Measurements from ENCODE around the gene NPAS3. TPM values are rescaled to one million over a fixed set of nuclear protein-coding genes. Genes with fewer than 3 reads are reported as not detected.

NPAS3 gene
- total RNA-seq, 2 experiments from 2014 or later, result not detected

GRCh38 chr14:33464254-33464962 lies 525.7 kb downstream of the NPAS3 start:
- no peaks in the 10 kb centered on the region for H3K9me3 Mint-ChIP-seq
- no peak overlapping the region for H3K4me3 Mint-ChIP-seq
- no peak for DNase-seq
- no peaks in the 10 kb centered on the region for H3K27me3 Mint-ChIP-seq
- H3K36me3 Mint-ChIP-seq, result no peaks in the 10 kb centered on the region
- H3K4me1 Mint-ChIP-seq (ENCODE audit: low read depth), result no peaks in the 10 kb centered on the region
- CTCF ChIA-PET, result no interaction called here
- no peak overlapping the region for H3K27ac Mint-ChIP-seq
- intact Hi-C loops (cut with micrococcal nuclease), result no loop called here
- POLR2A ChIA-PET, result no interaction called here

DNA sequence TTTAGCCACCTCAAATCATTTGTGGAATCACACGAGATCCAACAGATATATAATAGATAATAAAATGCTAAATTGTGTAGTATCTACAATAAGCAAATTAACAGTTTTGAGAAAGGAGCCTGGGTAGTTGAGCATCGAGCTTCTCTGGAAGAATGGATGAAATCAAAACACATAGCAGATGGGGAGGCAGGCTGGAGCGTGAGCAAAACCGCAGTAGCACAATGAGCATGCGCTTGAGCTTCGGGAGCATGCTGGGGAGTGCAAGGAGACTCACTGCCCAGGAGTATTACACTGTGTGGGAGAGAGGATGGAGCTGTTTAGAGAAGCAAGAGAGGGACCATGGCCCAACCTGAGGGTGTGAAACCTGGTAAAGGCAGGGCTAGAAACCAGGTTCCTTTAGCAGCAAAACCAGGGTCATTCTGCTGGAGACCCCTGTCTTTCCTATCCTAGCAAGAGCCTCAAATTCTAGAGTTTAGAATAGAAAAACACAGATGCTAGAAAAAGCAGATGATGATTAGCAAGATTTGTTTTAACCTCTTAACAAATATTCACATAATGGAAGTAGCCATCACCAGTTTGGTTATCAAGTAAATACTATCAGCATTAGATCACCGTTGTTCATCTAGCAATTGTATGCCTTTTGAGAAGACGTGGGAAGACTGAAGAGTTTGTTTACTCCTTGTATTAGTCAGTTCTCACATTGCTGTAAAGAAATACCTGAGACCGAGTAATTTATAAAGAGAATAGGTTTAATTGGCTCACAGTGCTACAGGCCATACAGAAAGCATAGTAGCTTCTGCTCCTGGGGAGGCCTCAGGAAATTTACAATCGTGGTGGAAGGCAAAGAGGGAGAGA lies 527.4 kb downstream of the NPAS3 start:
- DNase-seq, result no peak
- ChIA-PET CTCF (no interaction called here), POLR2A (no interaction called here)
- H3K27me3 Mint-ChIP-seq, result no peaks in the 10 kb centered on the region
- H3K9me3 Mint-ChIP-seq, result no peaks in the 10 kb centered on the region
- H3K4me1 Mint-ChIP-seq (ENCODE audit: low read depth), result no peaks in the 10 kb centered on the region
- H3K27ac Mint-ChIP-seq, result no peak overlapping the region
- H3K4me3 Mint-ChIP-seq, result no peak overlapping the region
- H3K36me3 Mint-ChIP-seq, result no peaks in the 10 kb centered on the region
- intact Hi-C loops (cut with micrococcal nuclease), result no loop called here

- intact Hi-C loops (cut with micrococcal nuclease), result no loop called here
- Mint-ChIP-seq H3K9me3 (no peaks in the 10 kb centered on the region), H3K27ac (no peak overlapping the region), H3K36me3 (no peaks in the 10 kb centered on the region), H3K4me1 (ENCODE audit: low read depth) (no peaks in the 10 kb centered on the region), H3K27me3 (no peaks in the 10 kb centered on the region), H3K4me3 (no peak overlapping the region)
- ChIA-PET CTCF (no interaction called here), POLR2A (no interaction called here)
- DNase-seq, result no peak
Measured at GRCh38 chr14:33467971-33468370, 529.3 kb downstream of the NPAS3 start.

DNA sequence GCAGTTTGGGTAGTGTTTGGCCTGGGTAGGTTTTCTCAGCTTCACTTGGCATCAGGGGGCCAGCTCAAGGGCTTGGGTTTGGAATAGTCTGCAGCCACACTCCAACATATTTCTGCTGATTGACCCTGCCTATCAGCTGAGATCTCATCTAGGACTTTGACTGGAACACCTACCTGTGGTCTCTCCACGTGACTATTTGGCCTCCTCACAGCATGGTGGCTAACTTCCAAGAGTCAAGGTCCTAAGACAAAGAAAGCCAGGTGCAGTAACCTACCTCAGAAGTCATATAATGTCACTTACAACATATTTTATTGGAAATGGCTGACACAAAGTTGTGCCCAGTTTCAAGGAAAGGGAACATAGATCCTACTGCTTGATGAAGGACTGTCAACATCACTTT lies 531.2 kb downstream of the NPAS3 start:
- Mint-ChIP-seq H3K27ac (no peak overlapping the region), H3K4me1 (ENCODE audit: low read depth) (no peaks in the 10 kb centered on the region), H3K9me3 (no peaks in the 10 kb centered on the region), H3K36me3 (no peaks in the 10 kb centered on the region), H3K4me3 (no peak overlapping the region), H3K27me3 (no peaks in the 10 kb centered on the region)
- no peak for DNase-seq
- ChIA-PET POLR2A (no interaction called here), CTCF (no interaction called here)
- intact Hi-C loops (cut with micrococcal nuclease), result no loop called here

GRCh38 chr14:33471776-33472175 lies 533.1 kb downstream of the NPAS3 start:
- Mint-ChIP-seq H3K27me3 (no peaks in the 10 kb centered on the region), H3K36me3 (no peaks in the 10 kb centered on the region), H3K4me1 (ENCODE audit: low read depth) (no peaks in the 10 kb centered on the region), H3K9me3 (no peaks in the 10 kb centered on the region), H3K4me3 (no peak overlapping the region), H3K27ac (no peak overlapping the region)
- ChIA-PET CTCF (no interaction called here), POLR2A (no interaction called here)
- no peak for DNase-seq
- intact Hi-C loops (cut with micrococcal nuclease), result no loop called here

DNA sequence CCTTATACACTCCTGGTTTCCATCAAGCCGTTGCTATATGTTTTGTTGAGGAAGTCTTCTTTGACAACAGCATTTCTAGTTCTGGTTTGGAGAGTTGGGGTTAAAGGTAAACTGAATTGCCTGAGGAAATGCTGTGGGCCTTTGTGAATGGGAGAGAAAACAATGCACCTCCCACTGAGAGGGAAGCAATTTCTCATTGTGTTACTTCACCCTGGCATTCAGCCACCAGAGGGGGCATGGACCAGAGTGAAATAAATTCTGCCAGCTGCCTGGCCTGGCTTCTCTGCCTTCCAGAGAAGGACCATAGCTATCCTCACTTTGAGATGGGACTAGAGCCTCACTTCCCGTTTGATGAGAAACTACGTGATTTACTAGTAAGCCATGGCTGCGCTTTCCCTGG lies 536.9 kb downstream of the NPAS3 start:
- intact Hi-C loops (cut with micrococcal nuclease), result loop anchor here (1.0 kb wide), 1 partner anchor 317 kb away; no protein-coding TSS in a partner anchor
- Mint-ChIP-seq H3K4me1 (ENCODE audit: low read depth) (no peaks in the 10 kb centered on the region), H3K27me3 (no peaks in the 10 kb centered on the region), H3K4me3 (no peak overlapping the region), H3K27ac (no peak overlapping the region), H3K9me3 (no peaks in the 10 kb centered on the region), H3K36me3 (no peaks in the 10 kb centered on the region)
- POLR2A ChIA-PET, result no interaction called here
- peak; percentile 17 for DNase-seq
- CTCF ChIA-PET, result interaction anchor here (0.6 to 1.0 kb wide), 2 partner anchors 318 to 331 kb away, joined by 3 read pairs; no protein-coding TSS in a partner anchor

- Mint-ChIP-seq H3K9me3 (no peaks in the 10 kb centered on the region), H3K27me3 (peaks cover 2% of the 10 kb centered on the region), H3K4me1 (ENCODE audit: low read depth) (no peaks in the 10 kb centered on the region), H3K4me3 (no peak overlapping the region), H3K36me3 (no peaks in the 10 kb centered on the region), H3K27ac (no peak overlapping the region)
- ChIA-PET CTCF (interaction anchor here (0.7 kb wide), 1 partner anchor 12 kb away, joined by 3 read pairs; no protein-coding TSS in a partner anchor), POLR2A (no interaction called here)
- intact Hi-C loops (cut with micrococcal nuclease), result no loop called here
- no peak for DNase-seq
Measured at GRCh38 chr14:33477797-33478196, 539.1 kb downstream of the NPAS3 start.

DNA sequence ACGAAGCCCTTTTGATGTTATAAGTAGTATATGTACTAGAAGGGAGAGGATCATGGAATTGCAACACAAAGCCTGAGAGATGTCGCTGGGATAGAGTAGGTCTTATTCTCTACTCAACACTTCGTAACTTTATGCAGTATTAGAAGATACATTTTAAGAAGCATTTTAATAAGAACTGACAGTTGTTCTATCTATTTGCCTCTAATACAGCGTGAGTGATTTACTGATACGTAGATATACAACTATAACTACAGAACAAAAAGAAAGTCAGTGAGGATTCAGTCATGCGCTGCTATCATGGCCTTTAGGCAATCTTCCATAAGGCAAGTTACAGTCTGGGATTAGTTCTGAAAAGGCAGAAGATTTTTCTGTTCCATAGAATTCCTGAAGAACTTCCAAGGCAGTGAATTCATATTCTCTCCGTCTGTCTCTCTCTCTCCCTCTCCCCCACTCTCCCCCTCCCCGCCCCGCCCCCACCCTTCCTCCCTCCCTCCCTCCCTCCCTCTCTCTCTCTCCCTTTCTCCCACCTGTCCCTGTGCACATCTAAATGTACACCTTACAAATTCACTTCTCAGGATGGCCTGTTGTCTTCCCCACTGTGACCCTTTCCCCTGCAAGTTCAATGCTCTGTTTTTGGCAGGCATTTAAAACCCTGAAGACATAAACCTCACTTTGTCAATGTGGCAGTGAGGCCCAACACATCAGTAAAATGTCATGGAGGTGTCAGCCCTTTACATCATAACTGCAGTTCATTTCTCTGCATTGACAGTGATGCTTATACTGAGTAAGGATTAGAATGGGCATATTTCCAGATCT lies 541.6 kb downstream of the NPAS3 start:
- Mint-ChIP-seq H3K27me3 (peaks cover 11% of the 10 kb centered on the region), H3K9me3 (no peaks in the 10 kb centered on the region), H3K27ac (no peak overlapping the region), H3K4me1 (ENCODE audit: low read depth) (no peaks in the 10 kb centered on the region), H3K4me3 (no peak overlapping the region), H3K36me3 (no peaks in the 10 kb centered on the region)
- CTCF ChIA-PET, result no interaction called here
- POLR2A ChIA-PET, result no interaction called here
- no peak for DNase-seq
- intact Hi-C loops (cut with micrococcal nuclease), result no loop called here

DNA sequence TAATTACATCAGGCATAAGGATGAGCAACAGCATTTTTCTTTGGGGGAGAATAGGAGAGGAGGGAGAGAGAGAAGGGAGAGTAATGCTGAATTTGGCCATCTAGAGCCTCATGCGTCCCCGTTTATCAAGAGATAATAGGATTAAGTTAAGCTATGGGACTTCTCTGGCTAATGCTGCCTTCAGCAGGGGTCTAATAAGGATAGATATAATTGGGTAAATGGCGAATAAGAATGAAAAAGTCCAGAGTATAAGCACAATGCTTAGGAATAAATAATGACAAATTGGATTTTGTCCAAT lies 542.2 kb downstream of the NPAS3 start:
- intact Hi-C loops (cut with micrococcal nuclease), result no loop called here
- POLR2A ChIA-PET, result no interaction called here
- Mint-ChIP-seq H3K27me3 (peaks cover 12% of the 10 kb centered on the region), H3K4me1 (ENCODE audit: low read depth) (no peaks in the 10 kb centered on the region), H3K4me3 (no peak overlapping the region), H3K27ac (no peak overlapping the region), H3K9me3 (no peaks in the 10 kb centered on the region), H3K36me3 (no peaks in the 10 kb centered on the region)
- CTCF ChIA-PET, result no interaction called here
- no peak for DNase-seq

- DNase-seq, result no peak
- intact Hi-C loops (cut with micrococcal nuclease), result no loop called here
- no peak overlapping the region for H3K27ac Mint-ChIP-seq
- no peaks in the 10 kb centered on the region for H3K36me3 Mint-ChIP-seq
- no peak overlapping the region for H3K4me3 Mint-ChIP-seq
- POLR2A ChIA-PET, result no interaction called here
- peaks cover 12% of the 10 kb centered on the region for H3K27me3 Mint-ChIP-seq
- CTCF ChIA-PET, result no interaction called here
- H3K9me3 Mint-ChIP-seq, result no peaks in the 10 kb centered on the region
- H3K4me1 Mint-ChIP-seq (ENCODE audit: low read depth), result no peaks in the 10 kb centered on the region
Measured at GRCh38 chr14:33483110-33483509, 544.4 kb downstream of the NPAS3 start.

- peaks cover 12% of the 10 kb centered on the region for H3K27me3 Mint-ChIP-seq
- intact Hi-C loops (cut with micrococcal nuclease), result no loop called here
- POLR2A ChIA-PET, result no interaction called here
- H3K4me1 Mint-ChIP-seq (ENCODE audit: low read depth), result no peaks in the 10 kb centered on the region
- CTCF ChIA-PET, result no interaction called here
- H3K36me3 Mint-ChIP-seq, result no peaks in the 10 kb centered on the region
- H3K9me3 Mint-ChIP-seq, result no peaks in the 10 kb centered on the region
- DNase-seq, result no peak
- no peak overlapping the region for H3K27ac Mint-ChIP-seq
- no peak overlapping the region for H3K4me3 Mint-ChIP-seq
Measured at GRCh38 chr14:33483541-33483940, 544.9 kb downstream of the NPAS3 start.

DNA sequence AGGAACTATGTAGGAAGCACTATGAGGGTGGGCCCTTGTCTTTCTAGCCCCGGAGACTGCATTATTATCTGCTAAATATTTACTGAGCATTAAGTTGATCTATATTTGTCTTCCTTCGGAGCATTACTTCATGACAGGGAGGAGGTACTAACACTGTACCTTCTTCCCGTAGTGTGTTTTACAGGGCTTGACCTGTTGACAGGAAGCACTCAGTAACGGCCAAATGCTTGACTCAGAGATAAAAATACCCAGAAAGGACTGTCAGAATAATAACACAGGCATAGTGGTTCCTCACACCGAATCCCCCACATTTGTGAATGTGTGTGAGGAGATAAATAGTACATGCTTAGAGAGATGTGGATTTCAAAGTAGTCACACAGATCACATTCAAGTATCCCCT lies 545.6 kb downstream of the NPAS3 start:
- DNase-seq, result no peak
- H3K4me1 Mint-ChIP-seq (ENCODE audit: low read depth), result no peaks in the 10 kb centered on the region
- ChIA-PET POLR2A (no interaction called here), CTCF (no interaction called here)
- no peaks in the 10 kb centered on the region for H3K36me3 Mint-ChIP-seq
- intact Hi-C loops (cut with micrococcal nuclease), result no loop called here
- no peaks in the 10 kb centered on the region for H3K9me3 Mint-ChIP-seq
- peaks cover 12% of the 10 kb centered on the region for H3K27me3 Mint-ChIP-seq
- H3K27ac Mint-ChIP-seq, result no peak overlapping the region
- H3K4me3 Mint-ChIP-seq, result no peak overlapping the region

All from activated CD4-positive, alpha-beta memory T cell treated with anti-CD3 and anti-CD28 coated beads for 36 hours (primary cell).